HepG2 (cell line): Measurements from ENCODE around the gene HDLBP. TPM values are rescaled to one million over a fixed set of nuclear protein-coding genes. Genes with fewer than 3 reads are reported as not detected.
A peak's percentile ranks its signal among the peaks of the same experiment; 100 is the strongest.

ENCODE experiments used
- CHD4 ChIP-seq: fragments of 200-600 bp; sonication (generic); IDR thresholded peaks from 2 replicates; pipeline ENCODE4 v1.7.0; 2017; ENCODE audit warnings: mild to moderate bottlenecking, low read length, borderline replicate concordance
- ELF4 ChIP-seq: sonication (generic); formaldehyde crosslinking; IDR thresholded peaks from 2 replicates; pipeline ENCODE4 v1.5.0; 2020; ENCODE audit warnings: missing genetic modification reagents, mild to moderate bottlenecking, moderate library complexity, borderline replicate concordance
- KAT7 ChIP-seq: IDR thresholded peaks from 2 replicates; pipeline ENCODE4 v1.6.1; 2018; ENCODE audit warnings: borderline replicate concordance, missing compliant biosample characterization
- MEIS2 ChIP-seq: sonication (generic); formaldehyde crosslinking; IDR thresholded peaks from 2 replicates; pipeline ENCODE4 v1.9.0; 2021; ENCODE audit warnings: mild to moderate bottlenecking, missing genetic modification reagents
- MXI1 ChIP-seq: IDR thresholded peaks from 3 replicates; pipeline ENCODE4 v1.6.1; 2012; ENCODE audit warnings: low read depth, low read length, inconsistent platforms, borderline replicate concordance
- NONO ChIP-seq, 2 experiments: fragments of 450-650 bp in 1 of 2; sonication (generic) in 1 of 2; formaldehyde crosslinking in 1 of 2; IDR thresholded peaks in 1 of 2; conservative IDR thresholded peaks in 1 of 2; 2 replicates each; pipeline versions ENCODE4 v1.6.1 to v1.8.0; 2017 to 2022; ENCODE audit warnings: mild to moderate bottlenecking in 1 of 2, missing genetic modification reagents in 1 of 2, moderate library complexity in 1 of 2
- PRMT3 ChIP-seq: sonication (generic); formaldehyde crosslinking; IDR thresholded peaks from 2 replicates; pipeline ENCODE4 v1.8.1; 2022; ENCODE audit warnings: low read depth, mild to moderate bottlenecking, moderate library complexity, missing genetic modification reagents, borderline replicate concordance
- SAFB2 ChIP-seq: sonication (generic); formaldehyde crosslinking; IDR thresholded peaks from 2 replicates; pipeline ENCODE4 v1.5.1; 2020; ENCODE audit warnings: missing genetic modification reagents, low read depth, mild to moderate bottlenecking, borderline replicate concordance
- ZBTB37 ChIP-seq: sonication (generic); formaldehyde crosslinking; IDR thresholded peaks from 2 replicates; pipeline ENCODE4 v1.4.0; 2020; ENCODE audit warnings: mild to moderate bottlenecking, missing genetic modification reagents
- ZNF263 ChIP-seq: sonication (generic); formaldehyde crosslinking; IDR thresholded peaks from 2 replicates; pipeline ENCODE4 v1.4.0; 2020; ENCODE audit warnings: missing genetic modification reagents
- ZNF451 ChIP-seq: sonication (generic); formaldehyde crosslinking; IDR thresholded peaks from 2 replicates; pipeline ENCODE4 v1.5.0; 2020; ENCODE audit warnings: mild to moderate bottlenecking, missing genetic modification reagents
- ZNF572 ChIP-seq: sonication (generic); formaldehyde crosslinking; IDR thresholded peaks from 2 replicates; pipeline ENCODE4 v1.5.1; 2020; ENCODE audit warnings: mild to moderate bottlenecking, missing genetic modification reagents
- polyA plus RNA-seq, 8 experiments: library from polyadenylated mRNA; depleted of rRNA in 3 of 8; stranded (reverse) in 7 of 8; unstranded in 1 of 8; fragments of >200 nt; fragmentation: Illumina TruSeq in 4 of 8; extraction: Trizol in 4 of 8; gene quantifications; 2 replicates each; pipeline versions ENCODE4 v1.2.1 to v1.2.3, GENCODE V29; 2011 to 2016; ENCODE audit warnings: low read depth in 4 of 8, missing spikeins in 1 of 8, mixed read lengths in 1 of 8; ENCODE audit not compliant: insufficient read depth in 1 of 8
- total RNA-seq, 5 experiments: library from RNA; depleted of rRNA; stranded (reverse); fragments of >200 nt; fragmentation: Illumina TruSeq; extraction: Trizol; gene quantifications; 2 replicates each; pipeline ENCODE4 v1.2.3, GENCODE V29; 2016; ENCODE audit warnings: low read depth in 1 of 5
- TF ChIP-seq, protein P1 (sequence below): sonication (generic); formaldehyde crosslinking; IDR thresholded peaks from 2 replicates; pipeline ENCODE4 v1.5.0; 2020; ENCODE audit warnings: mild to moderate bottlenecking, missing genetic modification reagents, borderline replicate concordance
- TF ChIP-seq, protein P2 (sequence below): sonication (generic); formaldehyde crosslinking; IDR thresholded peaks from 2 replicates; pipeline ENCODE4 v1.9.0; 2021; ENCODE audit warnings: mild to moderate bottlenecking, missing genetic modification reagents

HDLBP gene
- total and polyA plus RNA-seq, 2 of the 13 experiments (the other 11 are each of a cell fraction or from before 2014, with no cell fraction given): 464 to 707 TPM

DNA sequence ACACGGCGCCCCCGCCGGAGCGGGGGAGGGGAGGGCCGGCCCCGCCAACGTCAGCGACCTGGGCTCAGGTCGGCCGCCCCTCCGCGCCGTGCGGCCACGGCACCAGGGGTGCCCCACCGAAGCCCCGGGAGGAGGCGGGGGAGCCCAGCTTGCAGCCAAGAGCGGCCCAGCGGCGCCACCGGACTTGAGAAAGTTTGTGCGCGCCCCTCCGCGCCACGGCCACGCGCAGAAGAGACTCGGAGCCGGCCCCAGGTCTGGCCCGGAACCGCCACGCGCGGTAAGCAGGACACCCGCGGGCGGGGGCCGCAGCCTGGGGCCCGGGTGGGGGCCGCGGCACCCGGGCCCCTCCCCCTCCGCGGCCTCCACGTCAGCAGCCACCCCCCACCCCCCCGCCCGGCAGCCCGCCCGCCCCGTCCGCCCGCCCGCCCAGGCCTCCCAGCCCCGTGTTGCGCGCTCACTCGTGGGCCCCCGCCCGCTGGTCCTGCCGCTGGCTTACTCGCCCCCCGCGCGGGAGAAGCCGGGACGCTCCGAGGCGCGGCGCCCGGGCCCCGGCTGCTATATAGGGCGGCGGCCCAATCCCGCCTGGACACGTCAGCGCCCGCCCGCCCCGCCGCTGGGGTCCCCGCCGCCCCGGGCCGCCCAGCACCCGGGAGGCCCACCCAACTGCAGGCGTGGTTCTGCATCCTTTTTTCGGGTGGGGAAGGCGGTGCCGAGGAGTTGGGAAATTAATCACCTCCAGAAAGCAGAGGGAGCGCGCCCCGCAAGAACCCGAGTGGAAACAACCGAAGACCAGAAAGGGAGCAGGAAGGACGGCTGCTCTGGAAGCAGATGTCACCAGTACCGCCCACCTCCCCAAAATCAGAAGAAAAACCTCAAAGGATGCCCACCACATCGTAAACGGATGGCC lies 42.9 kb downstream of the HDLBP start (continued):
- TF ChIP-seq MEIS2 (CRISPR knock-in tag): 0 out of 2 replicates have a peak, but pooled peaks have one; percentile 58
- peak; percentile 56; the same call in 1 of the 2 replicates for TF ChIP-seq SAFB2 (CRISPR knock-in tag)
- no peak for TF ChIP-seq ELF4 (CRISPR knock-in tag)
- TF ChIP-seq ZBTB37: no peak
- TF ChIP-seq MXI1: no peak
- no peak for TF ChIP-seq ZNF572
- TF ChIP-seq, protein P1, sequence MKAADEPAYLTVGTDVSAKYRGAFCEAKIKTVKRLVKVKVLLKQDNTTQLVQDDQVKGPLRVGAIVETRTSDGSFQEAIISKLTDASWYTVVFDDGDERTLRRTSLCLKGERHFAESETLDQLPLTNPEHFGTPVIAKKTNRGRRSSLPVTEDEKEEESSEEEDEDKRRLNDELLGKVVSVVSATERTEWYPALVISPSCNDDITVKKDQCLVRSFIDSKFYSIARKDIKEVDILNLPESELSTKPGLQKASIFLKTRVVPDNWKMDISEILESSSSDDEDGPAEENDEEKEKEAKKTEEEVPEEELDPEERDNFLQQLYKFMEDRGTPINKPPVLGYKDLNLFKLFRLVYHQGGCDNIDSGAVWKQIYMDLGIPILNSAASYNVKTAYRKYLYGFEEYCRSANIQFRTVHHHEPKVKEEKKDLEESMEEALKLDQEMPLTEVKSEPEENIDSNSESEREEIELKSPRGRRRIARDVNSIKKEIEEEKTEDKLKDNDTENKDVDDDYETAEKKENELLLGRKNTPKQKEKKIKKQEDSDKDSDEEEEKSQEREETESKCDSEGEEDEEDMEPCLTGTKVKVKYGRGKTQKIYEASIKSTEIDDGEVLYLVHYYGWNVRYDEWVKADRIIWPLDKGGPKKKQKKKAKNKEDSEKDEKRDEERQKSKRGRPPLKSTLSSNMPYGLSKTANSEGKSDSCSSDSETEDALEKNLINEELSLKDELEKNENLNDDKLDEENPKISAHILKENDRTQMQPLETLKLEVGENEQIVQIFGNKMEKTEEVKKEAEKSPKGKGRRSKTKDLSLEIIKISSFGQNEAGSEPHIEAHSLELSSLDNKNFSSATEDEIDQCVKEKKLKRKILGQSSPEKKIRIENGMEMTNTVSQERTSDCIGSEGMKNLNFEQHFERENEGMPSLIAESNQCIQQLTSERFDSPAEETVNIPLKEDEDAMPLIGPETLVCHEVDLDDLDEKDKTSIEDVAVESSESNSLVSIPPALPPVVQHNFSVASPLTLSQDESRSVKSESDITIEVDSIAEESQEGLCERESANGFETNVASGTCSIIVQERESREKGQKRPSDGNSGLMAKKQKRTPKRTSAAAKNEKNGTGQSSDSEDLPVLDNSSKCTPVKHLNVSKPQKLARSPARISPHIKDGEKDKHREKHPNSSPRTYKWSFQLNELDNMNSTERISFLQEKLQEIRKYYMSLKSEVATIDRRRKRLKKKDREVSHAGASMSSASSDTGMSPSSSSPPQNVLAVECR (CRISPR knock-in tag): peak; percentile 73; the same call in 1 of the 2 replicates
- TF ChIP-seq, protein P2, sequence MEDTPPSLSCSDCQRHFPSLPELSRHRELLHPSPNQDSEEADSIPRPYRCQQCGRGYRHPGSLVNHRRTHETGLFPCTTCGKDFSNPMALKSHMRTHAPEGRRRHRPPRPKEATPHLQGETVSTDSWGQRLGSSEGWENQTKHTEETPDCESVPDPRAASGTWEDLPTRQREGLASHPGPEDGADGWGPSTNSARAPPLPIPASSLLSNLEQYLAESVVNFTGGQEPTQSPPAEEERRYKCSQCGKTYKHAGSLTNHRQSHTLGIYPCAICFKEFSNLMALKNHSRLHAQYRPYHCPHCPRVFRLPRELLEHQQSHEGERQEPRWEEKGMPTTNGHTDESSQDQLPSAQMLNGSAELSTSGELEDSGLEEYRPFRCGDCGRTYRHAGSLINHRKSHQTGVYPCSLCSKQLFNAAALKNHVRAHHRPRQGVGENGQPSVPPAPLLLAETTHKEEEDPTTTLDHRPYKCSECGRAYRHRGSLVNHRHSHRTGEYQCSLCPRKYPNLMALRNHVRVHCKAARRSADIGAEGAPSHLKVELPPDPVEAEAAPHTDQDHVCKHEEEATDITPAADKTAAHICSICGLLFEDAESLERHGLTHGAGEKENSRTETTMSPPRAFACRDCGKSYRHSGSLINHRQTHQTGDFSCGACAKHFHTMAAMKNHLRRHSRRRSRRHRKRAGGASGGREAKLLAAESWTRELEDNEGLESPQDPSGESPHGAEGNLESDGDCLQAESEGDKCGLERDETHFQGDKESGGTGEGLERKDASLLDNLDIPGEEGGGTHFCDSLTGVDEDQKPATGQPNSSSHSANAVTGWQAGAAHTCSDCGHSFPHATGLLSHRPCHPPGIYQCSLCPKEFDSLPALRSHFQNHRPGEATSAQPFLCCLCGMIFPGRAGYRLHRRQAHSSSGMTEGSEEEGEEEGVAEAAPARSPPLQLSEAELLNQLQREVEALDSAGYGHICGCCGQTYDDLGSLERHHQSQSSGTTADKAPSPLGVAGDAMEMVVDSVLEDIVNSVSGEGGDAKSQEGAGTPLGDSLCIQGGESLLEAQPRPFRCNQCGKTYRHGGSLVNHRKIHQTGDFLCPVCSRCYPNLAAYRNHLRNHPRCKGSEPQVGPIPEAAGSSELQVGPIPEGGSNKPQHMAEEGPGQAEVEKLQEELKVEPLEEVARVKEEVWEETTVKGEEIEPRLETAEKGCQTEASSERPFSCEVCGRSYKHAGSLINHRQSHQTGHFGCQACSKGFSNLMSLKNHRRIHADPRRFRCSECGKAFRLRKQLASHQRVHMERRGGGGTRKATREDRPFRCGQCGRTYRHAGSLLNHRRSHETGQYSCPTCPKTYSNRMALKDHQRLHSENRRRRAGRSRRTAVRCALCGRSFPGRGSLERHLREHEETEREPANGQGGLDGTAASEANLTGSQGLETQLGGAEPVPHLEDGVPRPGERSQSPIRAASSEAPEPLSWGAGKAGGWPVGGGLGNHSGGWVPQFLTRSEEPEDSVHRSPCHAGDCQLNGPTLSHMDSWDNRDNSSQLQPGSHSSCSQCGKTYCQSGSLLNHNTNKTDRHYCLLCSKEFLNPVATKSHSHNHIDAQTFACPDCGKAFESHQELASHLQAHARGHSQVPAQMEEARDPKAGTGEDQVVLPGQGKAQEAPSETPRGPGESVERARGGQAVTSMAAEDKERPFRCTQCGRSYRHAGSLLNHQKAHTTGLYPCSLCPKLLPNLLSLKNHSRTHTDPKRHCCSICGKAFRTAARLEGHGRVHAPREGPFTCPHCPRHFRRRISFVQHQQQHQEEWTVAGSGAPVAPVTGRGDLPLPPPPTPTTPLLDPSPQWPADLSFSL (CRISPR knock-in tag): no peak
- TF ChIP-seq ZNF263: 0 out of 2 replicates have a peak, but pooled peaks have one; percentile 33
- TF ChIP-seq KAT7 (CRISPR knock-in tag): peak; percentile 56; the same call in 1 of the 2 replicates
- TF ChIP-seq PRMT3 (CRISPR knock-in tag): no peak
- TF ChIP-seq NONO (IDR thresholded peaks at IDR 0.05): no peak
- TF ChIP-seq NONO (CRISPR knock-in tag; conservative IDR thresholded peaks at IDR 0.05): peak; percentile 8; the same call in 1 of the 2 replicates
- no peak for TF ChIP-seq CHD4
- peak; percentile 44; the same call in 1 of the 2 replicates for TF ChIP-seq ZNF451
